ENCODE results near the gene MATN1.

The MATN1 gene

DNA sequence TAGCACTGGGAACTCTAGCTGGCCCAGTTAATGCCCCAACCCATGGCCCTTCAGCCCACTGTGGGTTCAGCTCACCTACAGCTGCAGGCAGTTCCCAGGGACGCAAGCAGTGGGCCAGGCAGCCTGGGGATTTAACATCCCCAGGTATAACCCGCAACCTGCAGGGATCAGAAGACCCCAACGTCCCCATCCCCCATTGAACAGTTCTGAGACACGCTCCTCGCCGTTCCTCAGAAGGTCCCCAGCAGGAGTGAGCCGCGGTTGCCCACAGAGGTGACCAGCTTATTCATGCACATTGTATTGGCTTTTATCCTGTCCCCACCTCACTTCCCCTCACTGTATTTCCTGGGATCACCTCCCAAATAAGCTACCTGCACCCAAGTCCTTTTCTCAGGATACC, 5.0 kb upstream of the MATN1 start:
- no peak for DNase-seq (ENCODE audit: extremely low read depth, insufficient read length)
- no peak for TF ChIP-seq CTCF (IDR thresholded peaks at IDR 0.05; ENCODE audit: insufficient read depth, low read length, poor library complexity, severe bottlenecking)
- Histone ChIP-seq H3K4me3 (replicated peaks; ENCODE audit: low read depth, low read length) (no peak overlapping the region), H3K36me3 (ENCODE audit: control insufficient read depth, insufficient read depth, low read length) (peaks cover 6% of the 10 kb centered on the region), H3K27me3 (replicated peaks; ENCODE audit: control insufficient read depth, insufficient read depth, low read length) (no peaks in the 10 kb centered on the region)

DNA sequence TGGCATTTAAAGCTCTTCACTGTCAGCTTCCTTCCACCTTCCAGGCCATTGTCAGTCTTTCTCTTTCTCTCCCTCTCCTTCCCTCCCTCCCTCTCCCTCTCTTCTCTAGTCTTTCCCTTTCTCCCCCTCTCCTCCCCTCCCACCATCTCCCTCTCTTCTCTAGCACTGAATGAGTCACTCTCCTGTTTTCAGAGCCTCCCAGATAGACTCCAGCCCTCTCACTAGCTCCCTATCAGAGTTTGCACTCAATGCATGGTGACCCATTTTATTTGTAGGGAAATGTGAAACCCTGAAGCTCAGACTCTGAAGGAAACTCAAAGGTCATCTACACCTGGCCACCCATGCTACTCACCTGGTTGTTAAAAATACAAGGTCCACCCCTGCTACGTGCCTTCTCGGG, 4.4 kb upstream of the MATN1 start:
- DNase-seq (ENCODE audit: extremely low read depth, insufficient read length): no peak

GRCh38 chr1:30726773-30727684, 3.6 kb upstream of the MATN1 start:
- Histone ChIP-seq H3K27me3 (replicated peaks; ENCODE audit: control insufficient read depth, insufficient read depth, low read length) (no peaks in the 10 kb centered on the region), H3K4me3 (replicated peaks; ENCODE audit: low read depth, low read length) (no peak overlapping the region), H3K36me3 (ENCODE audit: control insufficient read depth, insufficient read depth, low read length) (peaks cover under 1% of the 10 kb centered on the region; the same call in 1 of the 2 replicates)
- no peak for DNase-seq (ENCODE audit: extremely low read depth, insufficient read length)
- TF ChIP-seq CTCF (IDR thresholded peaks at IDR 0.05; ENCODE audit: insufficient read depth, low read length, poor library complexity, severe bottlenecking): no peak

More for the DNA sequence above, 4.4 kb upstream of the MATN1 start:
- no peak overlapping the region for H3K4me3 ChIP-seq (replicated peaks; ENCODE audit: low read depth, low read length)
- peaks cover 6% of the 10 kb centered on the region for H3K36me3 ChIP-seq (ENCODE audit: control insufficient read depth, insufficient read depth, low read length)
- H3K27me3 ChIP-seq (replicated peaks; ENCODE audit: control insufficient read depth, insufficient read depth, low read length): no peaks in the 10 kb centered on the region
- no peak for TF ChIP-seq CTCF (IDR thresholded peaks at IDR 0.05; ENCODE audit: insufficient read depth, low read length, poor library complexity, severe bottlenecking)

DNA sequence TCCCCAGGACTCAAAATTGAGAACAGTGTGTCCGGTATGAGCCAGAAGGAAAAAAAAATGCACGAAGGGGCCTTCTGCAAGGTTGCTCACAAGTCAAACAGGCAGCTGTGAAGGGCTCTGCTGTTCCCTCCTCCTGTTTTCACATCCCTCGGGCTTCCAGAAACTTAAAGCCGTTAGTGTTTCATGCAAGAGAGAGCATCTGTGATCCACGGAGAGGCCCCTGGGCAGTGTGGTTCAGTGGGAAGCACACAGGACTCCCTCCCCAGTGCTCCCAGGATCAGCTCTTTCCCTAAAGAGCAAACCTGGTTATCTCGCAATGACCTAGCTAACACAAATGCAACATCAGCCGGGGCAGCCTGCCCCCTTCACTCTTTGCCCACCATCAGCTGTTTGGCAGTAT, 2.9 kb upstream of the MATN1 start:
- no peaks in the 10 kb centered on the region for H3K27me3 ChIP-seq (replicated peaks; ENCODE audit: control insufficient read depth, insufficient read depth, low read length)
- no peak for TF ChIP-seq CTCF (IDR thresholded peaks at IDR 0.05; ENCODE audit: insufficient read depth, low read length, poor library complexity, severe bottlenecking)
- peaks cover 3% of the 10 kb centered on the region; the same call in 1 of the 2 replicates for H3K36me3 ChIP-seq (ENCODE audit: control insufficient read depth, insufficient read depth, low read length)
- no peak overlapping the region for H3K4me3 ChIP-seq (replicated peaks; ENCODE audit: low read depth, low read length)
- DNase-seq (ENCODE audit: extremely low read depth, insufficient read length): no peak

- H3K27me3 ChIP-seq (replicated peaks; ENCODE audit: control insufficient read depth, insufficient read depth, low read length): no peaks in the 10 kb centered on the region
- H3K4me3 ChIP-seq (replicated peaks; ENCODE audit: low read depth, low read length): no peak overlapping the region
- no peak for TF ChIP-seq CTCF (IDR thresholded peaks at IDR 0.05; ENCODE audit: insufficient read depth, low read length, poor library complexity, severe bottlenecking)
- DNase-seq (ENCODE audit: extremely low read depth, insufficient read length): no peak
- peaks cover 3% of the 10 kb centered on the region; the same call in 1 of the 2 replicates for H3K36me3 ChIP-seq (ENCODE audit: control insufficient read depth, insufficient read depth, low read length)
Observed at GRCh38 chr1:30725450-30726095, 2.2 kb upstream of the MATN1 start.
